B cell (primary cell): ENCODE results near the gene TMEM119.

Source experiments
- CTCF ChIP-seq: fragments of 200-600 bp; IDR thresholded peaks from one replicate; pipeline ENCODE4 v1.8.0; 2022; ENCODE audit warnings: antibody characterized with exemption, mild to moderate bottlenecking
- EZH2 ChIP-seq: IDR thresholded peaks from 2 replicates; pipeline ENCODE4 v1.6.1; 2012; ENCODE audit warnings: borderline replicate concordance, low read depth, mild to moderate bottlenecking, moderate library complexity, low read length; ENCODE audit not compliant: insufficient read depth, poor library complexity, severe bottlenecking

- TF ChIP-seq CTCF: no peak
- TF ChIP-seq EZH2: no peak
Measured at GRCh38 chr12:108642269-108642870, 44.5 kb upstream of the TMEM119 start.
